IPS-15b (cell line): ENCODE results near the gene PLSCR4.

Experiments
- H3K27me3 ChIP-seq: one replicate; pipeline ENCODE4 v1.6.1; 2013; ENCODE audit warnings: low read length; ENCODE audit not compliant: control insufficient read depth, insufficient read depth
- H3K36me3 ChIP-seq: one replicate; pipeline ENCODE4 v1.6.1; 2013; ENCODE audit warnings: low read length; ENCODE audit not compliant: control insufficient read depth, insufficient read depth
- H3K4me1 ChIP-seq: one replicate; pipeline ENCODE4 v1.6.1; 2013; ENCODE audit warnings: mild to moderate bottlenecking, low read length; ENCODE audit not compliant: control insufficient read depth, insufficient read depth
- H3K4me3 ChIP-seq: one replicate; pipeline ENCODE4 v1.5.1; 2013; ENCODE audit warnings: low read depth, low read length
- H3K9ac ChIP-seq: one replicate; pipeline ENCODE4 v1.6.1; 2013; ENCODE audit warnings: low read depth, mild to moderate bottlenecking, low read length
- H3K9me3 ChIP-seq: one replicate; pipeline ENCODE4 v1.6.1; 2013; ENCODE audit warnings: mild to moderate bottlenecking, low read length; ENCODE audit not compliant: control insufficient read depth, insufficient read depth

The PLSCR4 gene

GRCh38 chr3:146214493-146214892 is 36.4 kb downstream of the PLSCR4 start:
- Histone ChIP-seq H3K27me3 (no peaks in the 10 kb centered on the region), H3K4me1 (no peaks in the 10 kb centered on the region), H3K9me3 (no peaks in the 10 kb centered on the region), H3K9ac (no peak overlapping the region), H3K36me3 (no peaks in the 10 kb centered on the region), H3K4me3 (no peak overlapping the region)

GRCh38 chr3:146209371-146209770 is 41.5 kb downstream of the PLSCR4 start:
- H3K4me3 ChIP-seq = no peak overlapping the region
- no peaks in the 10 kb centered on the region for H3K27me3 ChIP-seq
- no peak overlapping the region for H3K9ac ChIP-seq
- H3K36me3 ChIP-seq = no peaks in the 10 kb centered on the region
- no peaks in the 10 kb centered on the region for H3K9me3 ChIP-seq
- H3K4me1 ChIP-seq = no peaks in the 10 kb centered on the region

GRCh38 chr3:146203776-146204175 is 47.1 kb downstream of the PLSCR4 start:
- no peak overlapping the region for H3K4me3 ChIP-seq
- no peaks in the 10 kb centered on the region for H3K27me3 ChIP-seq
- no peaks in the 10 kb centered on the region for H3K4me1 ChIP-seq
- no peaks in the 10 kb centered on the region for H3K9me3 ChIP-seq
- H3K36me3 ChIP-seq = no peaks in the 10 kb centered on the region
- no peak overlapping the region for H3K9ac ChIP-seq

- no peaks in the 10 kb centered on the region for H3K27me3 ChIP-seq
- no peaks in the 10 kb centered on the region for H3K4me1 ChIP-seq
- H3K36me3 ChIP-seq = no peaks in the 10 kb centered on the region
- no peak overlapping the region for H3K9ac ChIP-seq
- H3K4me3 ChIP-seq = no peak overlapping the region
- H3K9me3 ChIP-seq = no peaks in the 10 kb centered on the region
Measured at GRCh38 chr3:146200461-146201220, 50.3 kb downstream of the PLSCR4 start.

- Histone ChIP-seq H3K9me3 (no peaks in the 10 kb centered on the region), H3K4me1 (no peaks in the 10 kb centered on the region), H3K36me3 (no peaks in the 10 kb centered on the region), H3K4me3 (no peak overlapping the region), H3K27me3 (no peaks in the 10 kb centered on the region), H3K9ac (no peak overlapping the region)
Measured at GRCh38 chr3:146199762-146200161, 51.1 kb downstream of the PLSCR4 start.

GRCh38 chr3:146196789-146197188 is 54.1 kb downstream of the PLSCR4 start:
- Histone ChIP-seq H3K9me3 (no peaks in the 10 kb centered on the region), H3K36me3 (no peaks in the 10 kb centered on the region), H3K4me3 (no peak overlapping the region), H3K27me3 (no peaks in the 10 kb centered on the region), H3K4me1 (no peaks in the 10 kb centered on the region), H3K9ac (no peak overlapping the region)

GRCh38 chr3:146195605-146196004 is 55.3 kb downstream of the PLSCR4 start:
- Histone ChIP-seq H3K4me3 (no peak overlapping the region), H3K9me3 (no peaks in the 10 kb centered on the region)

GRCh38 chr3:146195030-146195429 is 55.9 kb downstream of the PLSCR4 start:
- H3K9ac ChIP-seq = no peak overlapping the region
- no peaks in the 10 kb centered on the region for H3K36me3 ChIP-seq
- no peaks in the 10 kb centered on the region for H3K4me1 ChIP-seq
- H3K27me3 ChIP-seq = no peaks in the 10 kb centered on the region
- no peak overlapping the region for H3K4me3 ChIP-seq
- no peaks in the 10 kb centered on the region for H3K9me3 ChIP-seq

More at GRCh38 chr3:146195605-146196004, 55.3 kb downstream of the PLSCR4 start:
- no peaks in the 10 kb centered on the region for H3K36me3 ChIP-seq
- H3K9ac ChIP-seq = no peak overlapping the region
- no peaks in the 10 kb centered on the region for H3K4me1 ChIP-seq
- H3K27me3 ChIP-seq = no peaks in the 10 kb centered on the region

- Histone ChIP-seq H3K9me3 (no peaks in the 10 kb centered on the region), H3K27me3 (no peaks in the 10 kb centered on the region), H3K4me1 (no peaks in the 10 kb centered on the region), H3K9ac (no peak overlapping the region), H3K4me3 (no peak overlapping the region), H3K36me3 (no peaks in the 10 kb centered on the region)
Measured at GRCh38 chr3:146191051-146191450, 59.9 kb downstream of the PLSCR4 start.

- Histone ChIP-seq H3K9ac (no peak overlapping the region), H3K27me3 (no peaks in the 10 kb centered on the region), H3K4me1 (no peaks in the 10 kb centered on the region), H3K9me3 (no peaks in the 10 kb centered on the region), H3K36me3 (no peaks in the 10 kb centered on the region), H3K4me3 (no peak overlapping the region)
Measured at GRCh38 chr3:146189519-146190173, 61.3 kb downstream of the PLSCR4 start.

GRCh38 chr3:146187334-146187950 is 63.5 kb downstream of the PLSCR4 start:
- Histone ChIP-seq H3K9ac (no peak overlapping the region), H3K4me3 (no peak overlapping the region), H3K36me3 (no peaks in the 10 kb centered on the region), H3K9me3 (no peaks in the 10 kb centered on the region), H3K4me1 (no peaks in the 10 kb centered on the region), H3K27me3 (no peaks in the 10 kb centered on the region)
